Forelimb muscle (tissue), 1 donor: ENCODE measurements around the gene PSMG2. TPM values are rescaled to one million over a fixed set of nuclear protein-coding genes. Genes with fewer than 3 reads are reported as not detected.
A peak's percentile ranks its signal among the peaks of the same experiment; 100 is the strongest.

Experiments used
- DNase-seq: peaks from one replicate; pipeline ENCODE4 v3.0.0-alpha.2; 2013; ENCODE audit warnings: low read depth
- polyA plus RNA-seq: library from polyadenylated mRNA; unstranded; fragments of 120-200 nt; gene quantifications from one replicate; pipeline ENCODE4 v1.2.1, GENCODE V29; 2013; ENCODE audit not compliant: insufficient read length

The PSMG2 gene, protein sequence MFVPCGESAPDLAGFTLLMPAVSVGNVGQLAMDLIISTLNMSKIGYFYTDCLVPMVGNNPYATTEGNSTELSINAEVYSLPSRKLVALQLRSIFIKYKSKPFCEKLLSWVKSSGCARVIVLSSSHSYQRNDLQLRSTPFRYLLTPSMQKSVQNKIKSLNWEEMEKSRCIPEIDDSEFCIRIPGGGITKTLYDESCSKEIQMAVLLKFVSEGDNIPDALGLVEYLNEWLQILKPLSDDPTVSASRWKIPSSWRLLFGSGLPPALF
- 42.0 TPM for polyA plus RNA-seq

DNA sequence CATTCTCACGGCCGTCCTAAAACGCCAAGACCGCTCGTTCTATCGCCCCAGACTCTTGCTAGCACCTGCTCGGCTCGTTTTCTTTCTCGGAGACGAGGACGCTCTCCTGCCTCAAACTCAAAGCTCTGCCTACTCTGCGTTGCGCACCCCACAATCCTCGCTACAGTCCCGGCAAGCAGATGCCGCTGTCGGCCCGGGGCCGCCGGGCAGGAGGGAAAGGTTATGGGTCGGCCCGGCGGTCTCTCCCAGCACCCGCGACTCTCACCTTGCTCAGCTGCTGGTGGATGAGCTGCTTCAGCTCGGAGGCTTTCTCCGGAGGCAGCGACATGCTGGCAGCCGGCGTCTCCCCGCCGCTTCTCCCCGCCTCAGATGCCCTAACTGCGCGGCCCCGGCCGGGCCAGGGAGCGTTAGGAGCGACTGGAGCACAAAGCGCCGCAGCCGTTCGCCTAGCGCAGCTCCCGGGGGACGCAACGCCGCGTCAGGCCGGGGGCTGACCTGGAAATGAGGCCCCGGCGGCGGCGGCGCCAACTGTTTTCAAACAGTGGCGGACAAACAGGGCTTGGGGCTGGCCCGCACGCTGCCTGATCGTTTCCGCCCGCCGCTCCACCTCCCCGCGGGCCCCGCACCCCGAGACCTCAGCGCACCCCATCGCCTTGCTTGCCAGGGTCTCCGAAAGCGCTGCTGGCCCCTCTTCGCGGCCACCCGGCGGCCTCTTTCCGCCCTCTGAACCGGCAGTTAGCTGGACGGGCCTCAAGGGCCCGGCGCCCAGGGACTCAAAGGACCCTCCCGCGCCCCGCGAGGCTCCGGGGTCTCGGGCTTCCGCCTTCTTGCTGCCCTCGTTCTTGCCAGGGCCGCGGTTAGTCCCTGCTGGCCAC is at the start of gene PSMG2, which contains the start of gene CEP76:
Gene PSMG2 (plus strand): TSS at position 822 of the 875 bp plus-strand sequence. CDS start 66 bp downstream, outside the sequence.
Gene CEP76 (minus strand): TSS at position 503 of the 875 bp plus-strand sequence. CDS start 175 bp downstream, at position 328.
- peak; percentile 56 for DNase-seq

DNA sequence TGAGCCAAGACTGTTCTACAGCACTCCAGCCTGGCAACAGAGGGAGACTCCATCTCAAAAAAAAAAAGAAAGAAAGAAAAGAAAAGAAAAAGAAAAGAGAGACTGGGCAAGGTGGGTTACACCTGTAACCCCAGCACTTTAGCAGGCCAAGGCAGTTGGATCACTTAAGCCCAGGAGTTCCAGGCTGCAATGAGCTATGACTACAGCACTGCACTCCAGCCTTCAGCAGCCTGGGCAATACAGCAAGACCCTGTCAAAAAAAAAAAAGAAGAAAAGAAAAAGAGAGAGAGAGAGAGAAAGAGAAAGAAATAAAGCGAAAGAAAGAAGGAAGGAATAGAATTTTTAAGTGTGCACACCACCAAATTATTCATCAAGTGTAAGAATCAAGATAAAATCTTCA is 47.9 kb upstream of the PSMG2 start:
- no peak for DNase-seq

DNA sequence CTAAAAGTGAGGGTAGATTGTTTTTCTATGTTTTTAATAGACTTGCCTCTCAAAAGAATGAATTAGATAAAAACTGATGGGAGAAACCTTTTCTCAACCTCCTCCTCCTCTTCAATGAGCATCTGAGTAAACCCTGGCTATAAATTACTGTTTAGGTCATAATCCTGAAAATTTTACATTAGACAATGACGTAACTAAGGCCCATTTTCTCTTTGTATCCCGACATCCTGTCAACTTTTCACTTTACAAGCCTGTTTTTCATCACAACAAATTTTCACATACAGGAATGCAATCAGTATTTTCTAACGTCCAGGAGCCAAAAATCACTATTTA is 46.3 kb upstream of the PSMG2 start:
- no peak for DNase-seq

DNA sequence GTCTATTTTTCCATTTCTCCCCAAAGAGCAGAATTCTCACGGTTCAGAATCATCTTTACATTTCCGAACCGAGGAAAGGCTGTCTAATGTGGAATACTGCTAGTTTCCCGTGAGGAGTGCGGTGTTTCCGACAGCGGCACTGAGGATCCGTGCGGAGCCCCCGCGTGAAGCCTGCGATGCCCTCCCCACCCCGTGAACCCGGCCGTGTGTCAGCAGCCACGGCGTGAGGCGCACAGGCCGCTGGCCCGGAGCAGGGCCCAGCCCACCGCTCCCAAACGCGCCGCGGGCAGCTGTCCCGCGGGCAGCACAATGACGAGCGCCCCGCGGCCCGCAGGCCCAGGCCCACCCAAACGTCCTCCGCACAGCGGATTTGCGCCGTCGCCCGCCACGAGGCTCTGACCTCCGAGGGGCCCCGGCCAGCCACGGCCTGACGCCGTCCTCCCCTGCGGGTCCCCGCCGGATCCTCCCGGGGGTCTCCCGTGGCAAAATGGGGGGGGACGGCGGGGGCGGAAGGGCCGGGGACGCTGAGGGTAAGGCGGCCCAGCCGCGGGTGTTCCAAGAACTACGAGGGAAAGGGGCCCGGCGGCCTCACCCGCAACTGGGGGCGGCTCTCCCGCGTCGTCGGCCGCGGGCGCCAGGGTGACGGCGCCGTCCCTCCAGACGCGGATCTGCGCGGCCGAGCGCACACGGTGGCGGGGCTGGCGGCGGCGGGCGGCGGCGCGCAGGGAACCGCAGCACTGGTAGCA is 45.7 kb upstream of the PSMG2 start:
- DNase-seq = no peak

DNA sequence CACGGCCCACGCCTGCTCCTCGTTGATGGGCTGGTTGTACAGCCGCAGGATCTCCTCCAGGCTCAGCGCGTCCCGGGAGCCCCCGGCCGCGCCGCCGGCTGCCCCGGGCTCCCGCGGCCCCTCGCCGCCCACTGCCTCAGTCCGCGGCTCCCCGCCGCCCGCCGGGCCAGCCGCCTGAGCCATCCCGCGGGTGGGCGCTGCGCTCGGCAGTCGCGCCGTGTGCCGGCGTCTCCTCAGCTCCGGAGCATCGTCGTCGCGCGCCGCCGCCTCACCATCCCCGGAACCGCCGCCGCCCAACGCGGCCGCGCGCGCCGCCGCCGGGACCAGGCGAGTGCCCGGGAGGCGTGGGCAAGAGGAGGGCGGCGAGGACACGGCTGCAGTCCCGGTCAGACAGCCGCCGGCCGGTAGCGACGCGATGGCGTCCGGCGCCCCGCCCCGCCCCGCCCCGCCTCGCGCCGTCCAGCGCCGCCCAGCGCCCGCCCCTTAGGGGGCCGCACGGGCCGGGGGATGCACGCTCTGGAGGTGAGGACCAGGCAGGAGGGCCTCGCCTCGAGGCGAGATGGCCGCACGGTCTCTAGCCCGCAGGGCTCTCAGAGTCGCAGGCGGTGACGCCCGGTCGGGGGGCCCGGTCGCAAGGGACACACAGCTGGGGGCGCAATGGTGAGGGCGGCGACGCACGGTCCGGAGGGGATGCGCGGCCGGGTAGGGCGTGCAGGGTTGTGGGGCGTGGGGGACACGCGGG is 45.0 kb upstream of the PSMG2 start, which contains the start of gene SPIRE1:
Gene SPIRE1 (minus strand): TSS at position 424 of the 742 bp plus-strand sequence. CDS start 241 bp downstream, at position 183.
- no peak for DNase-seq

DNA sequence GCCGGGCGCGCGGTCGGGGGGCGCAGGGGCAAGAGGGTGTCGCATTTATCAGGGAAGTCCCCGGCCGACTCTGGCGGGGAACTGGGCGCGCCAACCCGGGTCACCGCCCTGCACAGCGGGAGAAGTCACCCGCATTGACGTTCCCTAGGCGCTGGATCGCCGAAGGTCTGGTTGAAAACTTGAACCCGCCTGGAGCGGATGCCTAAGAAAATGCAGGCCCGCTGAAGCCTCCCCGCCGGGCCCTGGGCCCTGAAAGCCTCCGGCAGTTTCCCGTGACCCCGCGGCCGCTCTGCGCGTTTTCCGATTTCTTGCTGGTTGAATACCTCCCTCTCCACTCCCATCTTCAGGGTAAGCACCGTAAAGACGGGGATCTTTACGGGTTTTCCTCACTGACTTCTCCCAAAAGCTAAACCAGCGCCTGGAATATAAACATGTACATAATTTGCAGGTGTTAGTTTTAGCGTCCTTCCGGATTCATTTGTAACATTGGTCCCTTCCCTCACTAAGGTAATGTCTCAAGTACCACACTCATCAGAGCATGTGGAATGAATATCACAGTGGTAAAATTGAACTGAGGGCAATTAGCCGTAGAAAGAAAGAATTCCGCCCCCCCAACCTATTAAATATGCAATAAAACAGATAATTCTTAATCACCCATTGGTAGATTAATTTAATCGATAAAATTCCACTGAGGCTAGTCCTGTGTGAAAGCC is 44.3 kb upstream of the PSMG2 start:
- no peak for DNase-seq

DNA sequence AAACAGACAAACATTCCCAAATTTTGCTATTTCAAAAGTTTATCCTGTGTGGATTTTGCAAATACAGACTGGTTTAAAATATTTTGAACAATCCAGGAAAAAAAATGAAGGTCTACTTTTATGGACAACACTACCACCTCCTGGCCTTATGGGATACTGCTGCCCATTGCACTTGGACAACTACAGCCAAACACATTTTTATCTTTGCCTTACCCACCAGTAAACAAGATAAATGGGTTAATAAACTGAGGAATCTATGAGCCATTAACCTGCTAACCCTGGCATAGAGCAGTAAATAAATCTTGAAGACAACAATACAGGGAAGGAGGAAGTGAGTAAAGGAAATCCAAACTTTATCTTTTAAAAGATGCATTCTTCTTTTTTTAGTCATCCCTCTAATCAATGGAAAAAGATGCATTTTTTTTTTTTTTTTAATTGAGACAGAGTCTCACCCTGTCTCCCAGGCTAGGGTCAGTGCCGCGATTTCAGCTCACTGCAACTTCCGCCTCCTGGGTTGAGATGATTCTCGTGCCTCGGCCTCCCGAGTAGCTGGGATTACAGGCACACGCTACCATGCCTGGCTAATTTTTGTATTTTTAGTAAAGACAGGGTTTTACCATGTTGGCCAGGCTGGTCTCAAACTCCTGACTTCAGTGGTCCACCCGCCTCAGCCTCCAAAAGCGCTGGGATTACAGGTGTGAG is 42.8 kb upstream of the PSMG2 start:
- no peak for DNase-seq

DNA sequence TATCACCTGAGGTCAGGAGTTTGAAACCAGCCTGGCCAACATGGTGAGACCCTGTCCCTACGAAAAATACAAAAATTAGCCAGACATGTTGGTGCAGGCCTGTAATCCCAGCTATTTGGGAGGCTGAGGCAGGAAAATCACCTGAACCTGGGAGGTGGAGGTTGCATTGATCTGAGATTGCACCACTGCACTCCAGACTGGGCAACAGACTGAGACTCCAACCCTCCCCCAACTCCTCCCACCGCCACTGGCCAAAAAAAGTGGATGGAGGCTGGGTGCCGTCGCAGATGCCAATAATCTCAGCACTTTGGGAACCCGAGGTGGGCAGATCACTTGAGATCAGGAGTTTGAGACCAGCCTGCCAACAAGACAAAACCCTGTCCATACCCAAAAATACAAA is 34.8 kb upstream of the PSMG2 start:
- DNase-seq = no peak

DNA sequence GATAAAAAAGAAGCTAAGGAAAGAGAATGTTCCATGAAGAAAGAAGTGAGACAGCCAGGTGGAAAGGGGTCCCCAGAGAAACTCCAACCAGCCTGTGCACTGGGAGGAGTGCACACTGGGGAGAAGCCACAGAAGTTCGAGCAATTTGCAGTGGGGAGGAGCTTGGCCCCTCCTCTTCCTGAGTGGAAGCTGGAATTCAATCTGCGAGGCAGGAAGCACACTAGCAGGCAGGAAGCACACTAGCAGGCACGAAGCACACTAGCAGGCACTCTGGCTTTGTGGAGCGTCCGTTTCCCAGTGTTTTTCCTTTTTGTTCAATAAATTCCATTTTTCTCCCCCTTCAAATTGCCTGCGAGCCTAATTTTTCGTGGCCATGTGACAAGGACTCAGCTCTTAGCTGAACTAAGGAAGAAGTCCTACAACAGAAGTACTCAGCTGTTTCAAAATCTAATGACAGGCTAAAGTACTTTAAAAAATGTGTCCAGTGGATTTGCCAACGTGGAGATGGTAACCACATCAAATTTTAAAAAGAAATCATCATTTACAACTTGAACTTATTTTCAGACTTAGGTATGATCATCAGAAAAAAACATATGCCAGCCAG is 23.6 kb upstream of the PSMG2 start:
- no peak for DNase-seq

DNA sequence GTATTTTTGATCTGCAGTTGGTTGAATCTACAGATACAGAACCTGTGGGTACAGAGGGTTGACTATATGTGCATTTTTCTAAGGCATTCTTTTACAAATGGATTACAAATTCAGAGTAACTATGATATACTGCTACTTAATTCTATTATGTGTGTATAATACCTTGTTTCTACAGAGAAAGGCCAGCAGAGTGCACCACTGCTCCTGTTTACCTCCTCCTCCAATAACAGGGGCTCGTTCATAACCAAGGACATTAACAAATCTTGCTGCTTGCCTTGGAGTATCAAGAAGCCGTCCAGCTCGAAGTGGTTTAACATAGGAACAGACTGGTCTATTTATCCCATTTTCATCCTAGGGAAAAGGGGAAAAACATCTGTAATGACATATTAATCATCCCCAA is 16.7 kb upstream of the PSMG2 start:
- DNase-seq = no peak

DNA sequence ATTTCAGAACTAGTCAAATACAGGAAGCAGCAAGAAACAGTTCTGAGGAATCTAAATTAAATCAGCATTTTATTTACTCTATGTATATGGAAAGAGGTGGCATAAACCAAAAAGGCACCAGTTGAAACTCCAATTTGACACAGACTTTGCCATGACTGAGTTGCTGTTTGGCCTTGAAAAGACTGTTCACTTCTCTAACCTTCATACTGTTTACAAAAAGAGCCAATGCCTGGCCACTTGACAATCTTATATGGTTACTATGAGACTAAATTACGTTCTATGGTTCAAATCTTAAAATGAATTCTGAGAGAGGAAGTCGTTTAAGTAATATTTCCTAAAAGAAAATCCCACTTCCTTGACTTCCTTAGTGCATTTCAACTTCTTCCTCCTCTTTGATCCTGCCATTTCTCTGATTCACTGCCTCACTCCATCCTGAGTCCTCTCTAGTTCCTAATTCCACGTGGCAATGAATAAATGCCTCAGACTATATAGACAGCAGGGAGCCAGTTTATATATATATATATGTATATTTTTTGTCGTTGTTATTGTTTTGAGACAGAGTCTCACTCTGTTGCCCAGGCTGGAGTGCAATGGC is 13.5 kb upstream of the PSMG2 start:
- no peak for DNase-seq

DNA sequence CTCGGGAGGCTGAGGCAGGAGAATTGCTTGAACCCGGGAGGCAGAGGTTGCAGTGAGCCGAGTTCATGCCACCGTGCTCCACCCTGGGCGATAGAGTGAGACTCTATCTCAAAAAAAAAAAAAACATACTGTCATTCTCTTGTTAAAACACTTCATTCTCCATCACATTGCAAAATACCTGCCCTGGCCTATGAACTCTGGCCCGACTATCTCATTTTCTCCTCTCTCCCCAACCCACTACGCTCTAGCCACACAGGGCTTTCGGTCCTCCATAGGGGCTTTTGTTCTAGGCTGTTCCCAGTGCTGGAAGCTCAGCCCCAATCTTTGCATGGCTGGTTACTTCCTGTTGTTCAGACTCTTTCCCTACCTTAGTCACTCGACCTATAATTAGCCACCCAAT is 10.6 kb upstream of the PSMG2 start:
- DNase-seq = no peak

DNA sequence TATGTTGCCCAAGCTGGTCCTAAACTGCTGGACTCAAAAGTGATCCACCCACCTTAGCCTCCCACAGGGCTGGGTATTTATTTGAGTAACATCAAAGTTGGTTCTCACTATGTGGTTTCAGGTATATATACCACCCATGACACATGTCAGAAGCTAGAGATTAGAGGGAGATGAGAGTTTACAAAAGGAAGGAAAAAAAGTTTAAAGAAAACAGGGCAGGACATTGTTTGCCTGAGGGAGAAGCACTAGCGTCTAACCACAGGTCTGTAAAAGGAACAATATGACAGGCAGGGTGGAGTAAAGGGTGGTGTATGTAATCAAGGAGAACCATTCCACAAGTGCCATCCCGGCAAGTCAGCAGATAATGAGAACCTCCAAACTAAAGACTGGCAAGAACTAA is 8.8 kb upstream of the PSMG2 start:
- no peak for DNase-seq

DNA sequence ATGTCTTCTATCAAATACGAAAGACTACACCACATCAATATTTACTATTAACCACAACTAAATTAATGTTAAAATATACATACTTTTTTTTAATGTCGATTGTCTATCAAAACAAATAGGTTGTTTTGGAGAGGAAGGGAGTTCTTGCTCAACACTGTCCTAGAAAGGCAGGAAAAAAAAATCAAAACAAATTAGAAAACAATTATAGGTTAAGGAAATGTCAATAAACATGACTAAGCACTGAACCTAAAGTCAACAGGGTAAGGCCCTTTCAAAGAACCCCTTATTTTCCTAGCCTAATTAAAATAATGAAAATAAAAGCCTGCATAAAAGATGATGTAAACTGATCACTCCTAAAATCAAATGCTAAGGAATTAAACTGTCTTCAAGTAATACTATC is 3.1 kb upstream of the PSMG2 start:
- no peak for DNase-seq

DNA sequence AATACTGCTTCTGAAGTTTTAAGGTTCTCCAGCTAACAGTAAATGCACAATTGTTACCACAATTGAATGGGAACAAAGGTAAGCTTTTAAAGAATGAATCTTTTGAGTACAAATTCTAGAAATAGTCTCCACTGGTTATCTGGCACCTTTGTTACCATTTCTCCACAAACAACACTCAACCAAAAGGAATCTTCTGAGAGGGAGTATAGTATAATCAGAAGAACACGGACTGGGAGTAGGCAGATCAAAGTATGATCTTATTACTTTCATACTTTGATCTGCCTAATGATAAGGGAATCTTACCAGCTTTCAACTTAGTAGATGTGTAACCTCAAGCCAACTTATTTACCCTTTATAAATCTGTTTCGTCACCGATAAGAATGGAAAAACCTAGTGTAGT is 1.7 kb upstream of the PSMG2 start:
- DNase-seq = no peak

DNA sequence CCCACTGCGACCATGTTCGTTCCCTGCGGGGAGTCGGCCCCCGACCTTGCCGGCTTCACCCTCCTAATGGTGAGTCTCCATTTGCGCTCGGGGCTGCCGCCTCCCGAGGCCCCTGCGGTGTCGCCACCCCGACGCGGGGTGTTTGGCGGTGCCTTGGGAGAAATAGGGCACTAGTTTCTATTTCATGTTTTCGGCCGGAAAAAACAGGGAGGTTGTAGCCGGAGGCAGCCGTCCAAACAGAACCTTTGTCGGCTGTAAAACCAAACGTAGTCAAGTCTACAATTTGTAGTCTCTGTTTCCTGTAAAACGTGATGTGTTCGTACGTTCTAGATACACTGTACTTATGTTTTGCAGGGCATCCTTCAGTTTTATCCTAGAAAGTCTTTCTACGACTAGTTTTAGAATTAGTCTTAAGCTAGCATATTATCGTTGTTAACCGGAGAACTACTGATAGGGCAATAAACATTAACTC is 290 bp downstream of the PSMG2 start:
- no peak for DNase-seq

DNA sequence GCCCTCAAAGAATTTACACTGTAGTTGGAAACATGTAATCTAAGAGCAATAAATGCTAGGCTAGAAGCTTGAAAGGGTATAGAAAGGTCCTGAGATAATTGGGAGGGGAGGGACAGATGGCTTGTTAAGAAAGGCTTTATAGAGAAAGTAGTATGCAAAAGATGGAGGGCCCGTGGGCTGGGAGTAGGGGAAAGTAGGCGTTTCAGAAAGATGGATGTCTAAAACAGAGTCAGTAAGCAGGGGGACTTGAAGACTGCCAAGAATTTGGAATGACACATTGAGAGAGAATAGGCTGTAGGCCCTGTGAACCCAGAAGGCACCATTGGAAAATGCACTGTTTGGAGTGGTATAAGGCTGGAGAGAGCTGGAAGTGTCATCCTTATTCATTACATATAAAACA is 822 bp downstream of the PSMG2 start:
- no peak for DNase-seq

DNA sequence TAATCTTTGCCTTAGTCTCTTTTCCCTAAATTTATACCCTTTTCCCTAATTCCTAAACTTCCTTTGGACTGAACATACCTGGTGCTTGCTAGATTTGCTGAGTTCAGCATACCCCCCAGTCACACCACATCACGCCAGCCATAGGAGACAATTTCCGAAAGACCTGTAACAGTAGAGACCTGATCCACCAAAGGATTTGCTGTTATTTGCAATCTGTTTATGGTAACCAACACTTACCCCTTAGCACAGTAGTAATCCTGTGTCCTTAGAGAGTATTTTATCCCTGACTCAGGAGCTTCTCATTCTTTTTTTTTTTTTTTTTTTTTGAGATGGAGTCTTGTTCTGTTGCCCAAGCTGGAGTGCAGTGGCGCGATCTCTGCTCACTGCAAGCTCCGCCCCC is 8.6 kb downstream of the PSMG2 start:
- no peak for DNase-seq
